NT2/D1 (cell line): ENCODE data around the gene DICER1.

ENCODE experiments used
- SUZ12 ChIP-seq: IDR thresholded peaks from 2 replicates; pipeline ENCODE4 v1.6.1; 2011; ENCODE audit not compliant: insufficient read length, insufficient read depth; ENCODE audit errors: extremely low read depth
- YY1 ChIP-seq: IDR thresholded peaks from 2 replicates; pipeline ENCODE4 v1.6.1; 2011; ENCODE audit not compliant: insufficient read length, insufficient read depth
- ZNF274 ChIP-seq: IDR thresholded peaks from 2 replicates; pipeline ENCODE4 v1.6.1; 2011; ENCODE audit warnings: mild to moderate bottlenecking, low read depth, low read length

- TF ChIP-seq YY1 (no peak), SUZ12 (no peak), ZNF274 (no peak)
Measured at GRCh38 chr14:95196826-95197545, 39.7 kb upstream of the DICER1 start.
